ENCODE results near the gene SMYD3.

Gene SMYD3

GRCh38 chr1:246269466-246269865, 237.6 kb downstream of the SMYD3 start:
- TF ChIP-seq TAF1 (IDR thresholded peaks at IDR 0.05; ENCODE audit: borderline replicate concordance, insufficient read depth, low read length) (no peak), FOXP2 (optimal IDR thresholded peaks at IDR 0.05; ENCODE audit: borderline replicate concordance, extremely low read depth, extremely low read length, insufficient read depth) (no peak), REST (IDR thresholded peaks at IDR 0.05; ENCODE audit: insufficient read depth in 1 of 2, low read depth in 2 of 2, low read length in 2 of 2) (no peak), SIN3A (IDR thresholded peaks at IDR 0.05; ENCODE audit: borderline replicate concordance, insufficient read depth, low read length) (no peak), POLR2AphosphoS5 (IDR thresholded peaks at IDR 0.05; ENCODE audit: low read depth, low read length) (no peak)

GRCh38 chr1:246267896-246268295, 239.2 kb downstream of the SMYD3 start:
- TF ChIP-seq SIN3A (IDR thresholded peaks at IDR 0.05; ENCODE audit: borderline replicate concordance, insufficient read depth, low read length) (no peak), REST (IDR thresholded peaks at IDR 0.05; ENCODE audit: insufficient read depth in 1 of 2, low read depth in 2 of 2, low read length in 2 of 2) (no peak), TAF1 (IDR thresholded peaks at IDR 0.05; ENCODE audit: borderline replicate concordance, insufficient read depth, low read length) (no peak), POLR2AphosphoS5 (IDR thresholded peaks at IDR 0.05; ENCODE audit: low read depth, low read length) (no peak), FOXP2 (optimal IDR thresholded peaks at IDR 0.05; ENCODE audit: borderline replicate concordance, extremely low read depth, extremely low read length, insufficient read depth) (no peak)

- TF ChIP-seq SIN3A (IDR thresholded peaks at IDR 0.05; ENCODE audit: borderline replicate concordance, insufficient read depth, low read length): no peak
- no peak for TF ChIP-seq FOXP2 (optimal IDR thresholded peaks at IDR 0.05; ENCODE audit: borderline replicate concordance, extremely low read depth, extremely low read length, insufficient read depth)
- no peak for TF ChIP-seq TAF1 (IDR thresholded peaks at IDR 0.05; ENCODE audit: borderline replicate concordance, insufficient read depth, low read length)
- TF ChIP-seq REST (IDR thresholded peaks at IDR 0.05; ENCODE audit: insufficient read depth in 1 of 2, low read depth in 2 of 2, low read length in 2 of 2): no peak
- TF ChIP-seq POLR2AphosphoS5 (IDR thresholded peaks at IDR 0.05; ENCODE audit: low read depth, low read length): no peak
Measured at GRCh38 chr1:246267426-246267825, 239.7 kb downstream of the SMYD3 start.

GRCh38 chr1:246265481-246265880, 241.6 kb downstream of the SMYD3 start:
- no peak for TF ChIP-seq FOXP2 (optimal IDR thresholded peaks at IDR 0.05; ENCODE audit: borderline replicate concordance, extremely low read depth, extremely low read length, insufficient read depth)
- TF ChIP-seq TAF1 (IDR thresholded peaks at IDR 0.05; ENCODE audit: borderline replicate concordance, insufficient read depth, low read length): no peak
- TF ChIP-seq POLR2AphosphoS5 (IDR thresholded peaks at IDR 0.05; ENCODE audit: low read depth, low read length): no peak
- no peak for TF ChIP-seq REST (IDR thresholded peaks at IDR 0.05; ENCODE audit: insufficient read depth in 1 of 2, low read depth in 2 of 2, low read length in 2 of 2)
- TF ChIP-seq SIN3A (IDR thresholded peaks at IDR 0.05; ENCODE audit: borderline replicate concordance, insufficient read depth, low read length): no peak

- TF ChIP-seq POLR2AphosphoS5 (IDR thresholded peaks at IDR 0.05; ENCODE audit: low read depth, low read length) (no peak), SIN3A (IDR thresholded peaks at IDR 0.05; ENCODE audit: borderline replicate concordance, insufficient read depth, low read length) (no peak), FOXP2 (optimal IDR thresholded peaks at IDR 0.05; ENCODE audit: borderline replicate concordance, extremely low read depth, extremely low read length, insufficient read depth) (no peak), REST (IDR thresholded peaks at IDR 0.05; ENCODE audit: insufficient read depth in 1 of 2, low read depth in 2 of 2, low read length in 2 of 2) (no peak), TAF1 (IDR thresholded peaks at IDR 0.05; ENCODE audit: borderline replicate concordance, insufficient read depth, low read length) (no peak)
Measured at GRCh38 chr1:246262281-246262680, 244.8 kb downstream of the SMYD3 start.
